ENCODE results near the gene ISOC1. TPM values are rescaled to one million over a fixed set of nuclear protein-coding genes. Genes with fewer than 3 reads are reported as not detected.

Gene ISOC1
- total and polyA plus RNA-seq, 2 experiments from 2014 or later: 33.7 to 34.2 TPM

DNA sequence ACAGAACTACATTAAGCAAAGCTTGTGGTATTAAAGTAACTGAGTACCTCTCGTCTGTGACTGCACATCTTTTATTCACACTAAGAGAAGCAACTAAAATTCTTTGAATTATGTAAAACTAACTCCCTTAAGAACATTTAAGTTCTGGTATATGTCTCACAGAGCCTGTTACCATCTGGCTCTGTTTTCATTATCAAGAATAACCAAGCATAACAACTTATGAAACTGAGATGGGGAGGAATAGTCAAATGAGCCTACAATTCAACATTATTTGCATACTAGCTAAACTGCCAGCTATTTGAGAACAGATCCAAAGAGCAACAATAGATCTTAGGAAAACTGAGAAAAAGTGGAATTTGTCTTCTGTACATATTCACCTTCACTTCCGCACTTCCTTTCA is 25.3 kb upstream of the ISOC1 start (continued):
- TF ChIP-seq, protein P1, sequence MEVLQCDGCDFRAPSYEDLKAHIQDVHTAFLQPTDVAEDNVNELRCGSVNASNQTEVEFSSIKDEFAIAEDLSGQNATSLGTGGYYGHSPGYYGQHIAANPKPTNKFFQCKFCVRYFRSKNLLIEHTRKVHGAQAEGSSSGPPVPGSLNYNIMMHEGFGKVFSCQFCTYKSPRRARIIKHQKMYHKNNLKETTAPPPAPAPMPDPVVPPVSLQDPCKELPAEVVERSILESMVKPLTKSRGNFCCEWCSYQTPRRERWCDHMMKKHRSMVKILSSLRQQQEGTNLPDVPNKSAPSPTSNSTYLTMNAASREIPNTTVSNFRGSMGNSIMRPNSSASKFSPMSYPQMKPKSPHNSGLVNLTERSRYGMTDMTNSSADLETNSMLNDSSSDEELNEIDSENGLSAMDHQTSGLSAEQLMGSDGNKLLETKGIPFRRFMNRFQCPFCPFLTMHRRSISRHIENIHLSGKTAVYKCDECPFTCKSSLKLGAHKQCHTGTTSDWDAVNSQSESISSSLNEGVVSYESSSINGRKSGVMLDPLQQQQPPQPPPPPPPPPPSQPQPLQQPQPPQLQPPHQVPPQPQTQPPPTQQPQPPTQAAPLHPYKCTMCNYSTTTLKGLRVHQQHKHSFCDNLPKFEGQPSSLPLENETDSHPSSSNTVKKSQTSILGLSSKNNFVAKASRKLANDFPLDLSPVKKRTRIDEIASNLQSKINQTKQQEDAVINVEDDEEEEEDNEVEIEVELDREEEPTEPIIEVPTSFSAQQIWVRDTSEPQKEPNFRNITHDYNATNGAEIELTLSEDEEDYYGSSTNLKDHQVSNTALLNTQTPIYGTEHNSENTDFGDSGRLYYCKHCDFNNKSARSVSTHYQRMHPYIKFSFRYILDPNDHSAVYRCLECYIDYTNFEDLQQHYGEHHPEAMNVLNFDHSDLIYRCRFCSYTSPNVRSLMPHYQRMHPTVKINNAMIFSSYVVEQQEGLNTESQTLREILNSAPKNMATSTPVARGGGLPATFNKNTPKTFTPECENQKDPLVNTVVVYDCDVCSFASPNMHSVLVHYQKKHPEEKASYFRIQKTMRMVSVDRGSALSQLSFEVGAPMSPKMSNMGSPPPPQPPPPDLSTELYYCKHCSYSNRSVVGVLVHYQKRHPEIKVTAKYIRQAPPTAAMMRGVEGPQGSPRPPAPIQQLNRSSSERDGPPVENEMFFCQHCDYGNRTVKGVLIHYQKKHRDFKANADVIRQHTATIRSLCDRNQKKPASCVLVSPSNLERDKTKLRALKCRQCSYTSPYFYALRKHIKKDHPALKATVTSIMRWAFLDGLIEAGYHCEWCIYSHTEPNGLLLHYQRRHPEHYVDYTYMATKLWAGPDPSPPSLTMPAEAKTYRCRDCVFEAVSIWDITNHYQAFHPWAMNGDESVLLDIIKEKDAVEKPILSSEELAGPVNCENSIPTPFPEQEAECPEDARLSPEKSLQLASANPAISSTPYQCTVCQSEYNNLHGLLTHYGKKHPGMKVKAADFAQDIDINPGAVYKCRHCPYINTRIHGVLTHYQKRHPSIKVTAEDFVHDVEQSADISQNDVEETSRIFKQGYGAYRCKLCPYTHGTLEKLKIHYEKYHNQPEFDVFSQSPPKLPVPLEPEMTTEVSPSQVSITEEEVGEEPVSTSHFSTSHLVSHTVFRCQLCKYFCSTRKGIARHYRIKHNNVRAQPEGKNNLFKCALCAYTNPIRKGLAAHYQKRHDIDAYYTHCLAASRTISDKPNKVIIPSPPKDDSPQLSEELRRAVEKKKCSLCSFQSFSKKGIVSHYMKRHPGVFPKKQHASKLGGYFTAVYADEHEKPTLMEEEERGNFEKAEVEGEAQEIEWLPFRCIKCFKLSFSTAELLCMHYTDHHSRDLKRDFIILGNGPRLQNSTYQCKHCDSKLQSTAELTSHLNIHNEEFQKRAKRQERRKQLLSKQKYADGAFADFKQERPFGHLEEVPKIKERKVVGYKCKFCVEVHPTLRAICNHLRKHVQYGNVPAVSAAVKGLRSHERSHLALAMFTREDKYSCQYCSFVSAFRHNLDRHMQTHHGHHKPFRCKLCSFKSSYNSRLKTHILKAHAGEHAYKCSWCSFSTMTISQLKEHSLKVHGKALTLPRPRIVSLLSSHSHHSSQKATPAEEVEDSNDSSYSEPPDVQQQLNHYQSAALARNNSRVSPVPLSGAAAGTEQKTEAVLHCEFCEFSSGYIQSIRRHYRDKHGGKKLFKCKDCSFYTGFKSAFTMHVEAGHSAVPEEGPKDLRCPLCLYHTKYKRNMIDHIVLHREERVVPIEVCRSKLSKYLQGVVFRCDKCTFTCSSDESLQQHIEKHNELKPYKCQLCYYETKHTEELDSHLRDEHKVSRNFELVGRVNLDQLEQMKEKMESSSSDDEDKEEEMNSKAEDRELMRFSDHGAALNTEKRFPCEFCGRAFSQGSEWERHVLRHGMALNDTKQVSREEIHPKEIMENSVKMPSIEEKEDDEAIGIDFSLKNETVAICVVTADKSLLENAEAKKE (CRISPR knock-in tag; IDR thresholded peaks at IDR 0.05): no peak
- no peak for TF ChIP-seq EZH2phosphoT487 (IDR thresholded peaks at IDR 0.05; ENCODE audit: unreplicated experiment)
- TF ChIP-seq, protein P2, sequence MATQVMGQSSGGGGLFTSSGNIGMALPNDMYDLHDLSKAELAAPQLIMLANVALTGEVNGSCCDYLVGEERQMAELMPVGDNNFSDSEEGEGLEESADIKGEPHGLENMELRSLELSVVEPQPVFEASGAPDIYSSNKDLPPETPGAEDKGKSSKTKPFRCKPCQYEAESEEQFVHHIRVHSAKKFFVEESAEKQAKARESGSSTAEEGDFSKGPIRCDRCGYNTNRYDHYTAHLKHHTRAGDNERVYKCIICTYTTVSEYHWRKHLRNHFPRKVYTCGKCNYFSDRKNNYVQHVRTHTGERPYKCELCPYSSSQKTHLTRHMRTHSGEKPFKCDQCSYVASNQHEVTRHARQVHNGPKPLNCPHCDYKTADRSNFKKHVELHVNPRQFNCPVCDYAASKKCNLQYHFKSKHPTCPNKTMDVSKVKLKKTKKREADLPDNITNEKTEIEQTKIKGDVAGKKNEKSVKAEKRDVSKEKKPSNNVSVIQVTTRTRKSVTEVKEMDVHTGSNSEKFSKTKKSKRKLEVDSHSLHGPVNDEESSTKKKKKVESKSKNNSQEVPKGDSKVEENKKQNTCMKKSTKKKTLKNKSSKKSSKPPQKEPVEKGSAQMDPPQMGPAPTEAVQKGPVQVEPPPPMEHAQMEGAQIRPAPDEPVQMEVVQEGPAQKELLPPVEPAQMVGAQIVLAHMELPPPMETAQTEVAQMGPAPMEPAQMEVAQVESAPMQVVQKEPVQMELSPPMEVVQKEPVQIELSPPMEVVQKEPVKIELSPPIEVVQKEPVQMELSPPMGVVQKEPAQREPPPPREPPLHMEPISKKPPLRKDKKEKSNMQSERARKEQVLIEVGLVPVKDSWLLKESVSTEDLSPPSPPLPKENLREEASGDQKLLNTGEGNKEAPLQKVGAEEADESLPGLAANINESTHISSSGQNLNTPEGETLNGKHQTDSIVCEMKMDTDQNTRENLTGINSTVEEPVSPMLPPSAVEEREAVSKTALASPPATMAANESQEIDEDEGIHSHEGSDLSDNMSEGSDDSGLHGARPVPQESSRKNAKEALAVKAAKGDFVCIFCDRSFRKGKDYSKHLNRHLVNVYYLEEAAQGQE (IDR thresholded peaks at IDR 0.05; ENCODE audit: unreplicated experiment): no peak
- TF ChIP-seq ZNF114 (CRISPR knock-in tag; IDR thresholded peaks at IDR 0.05): no peak
- no peak for TF ChIP-seq NANOG (IDR thresholded peaks at IDR 0.05; ENCODE audit: borderline replicate concordance)

DNA sequence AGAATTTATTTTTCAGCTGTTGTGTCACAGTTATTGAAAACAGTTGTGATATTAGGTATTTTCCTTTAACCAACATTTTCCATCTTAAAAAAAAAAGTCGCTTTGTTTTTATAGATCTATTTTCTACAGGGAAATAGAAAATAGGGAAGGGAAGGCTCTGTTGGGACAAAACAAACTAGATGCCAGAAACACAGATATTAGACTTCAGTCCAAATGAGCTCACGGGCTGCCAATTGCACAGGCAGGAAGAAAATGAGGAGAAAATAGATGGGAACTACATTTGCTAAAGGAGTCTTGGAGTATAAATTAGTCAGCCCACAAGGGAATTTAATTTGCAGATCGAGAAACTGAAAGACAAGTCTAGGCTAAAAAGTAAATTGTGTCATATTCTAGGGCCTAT is 21.4 kb upstream of the ISOC1 start:
- Mint-ChIP-seq H3K4me1 (no peaks in the 10 kb centered on the region), H3K36me3 (ENCODE audit: low read depth) (no peaks in the 10 kb centered on the region), H3K27me3 (ENCODE audit: insufficient read depth, low read depth, poor library complexity) (peaks cover 2% of the 10 kb centered on the region), H3K9me3 (no peaks in the 10 kb centered on the region), H3K4me3 (no peak overlapping the region), H3K27ac (no peak overlapping the region)
- H3K4me3 ChIP-seq: no peak overlapping the region
- ATAC-seq (no peak), DNase-seq (ENCODE audit: low spot score) (no peak)
- H3K27ac ChIP-seq (ENCODE audit: low read depth): no peak overlapping the region
- H3K27me3 ChIP-seq (ENCODE audit: insufficient read depth): no peaks in the 10 kb centered on the region
- no peaks in the 10 kb centered on the region for H3F3A ChIP-seq (replicated peaks; ENCODE audit: low read depth)
- H3K4me1 ChIP-seq (ENCODE audit: insufficient read depth): no peaks in the 10 kb centered on the region
- TF ChIP-seq ZNF331 (CRISPR knock-in tag; IDR thresholded peaks at IDR 0.05; ENCODE audit: low read depth) (no peak), NANOG (IDR thresholded peaks at IDR 0.05; ENCODE audit: borderline replicate concordance) (no peak), JUNB (IDR thresholded peaks at IDR 0.05; ENCODE audit: unreplicated experiment) (no peak), EZH2phosphoT487 (IDR thresholded peaks at IDR 0.05; ENCODE audit: unreplicated experiment) (no peak)
- no peak overlapping the region for H2AFZ ChIP-seq
- H3K9me2 ChIP-seq (ENCODE audit: insufficient read depth): no peaks in the 10 kb centered on the region
- no peak overlapping the region for H3K4me2 ChIP-seq
- H4K20me1 ChIP-seq (replicated peaks; ENCODE audit: insufficient read depth): no peaks in the 10 kb centered on the region
- no peaks in the 10 kb centered on the region for H3K36me3 ChIP-seq (ENCODE audit: insufficient read depth)
- H3K79me2 ChIP-seq (replicated peaks; ENCODE audit: insufficient read depth): no peaks in the 10 kb centered on the region

Measured in GM23338 (cell line).